Measurements from ENCODE around the gene C2orf15. TPM values are rescaled to one million over a fixed set of nuclear protein-coding genes. Genes with fewer than 3 reads are reported as not detected.

C2orf15 gene
- total and polyA plus RNA-seq, 10 of the 15 experiments (the other 5 are each of a cell fraction or from before 2014, with no cell fraction given) = 1.4 to 3.4 (median 2.4) TPM

- peak; percentile 15 to 89; a peak in 2 of 4 replicates for TF ChIP-seq SRF (IDR thresholded peaks at IDR 0.05; ENCODE audit: low read depth in 2 of 2, low read length in 2 of 2)
- 0 out of 2 replicates have a peak, but pooled peaks have one; percentile 57 for TF ChIP-seq EED (IDR thresholded peaks at IDR 0.05; ENCODE audit: low read depth)
- peak; percentile 100 for TF ChIP-seq RELA (IDR thresholded peaks at IDR 0.05; ENCODE audit: borderline replicate concordance, partially characterized antibody)
- TF ChIP-seq PRDM15 (CRISPR knock-in tag; IDR thresholded peaks at IDR 0.05) = no peak
- TF ChIP-seq NFIC (IDR thresholded peaks at IDR 0.05; ENCODE audit: low read depth, low read length) = peak; percentile 16; the same call in 1 of the 2 replicates
- peak; percentile 90; the same call in 1 of the 2 replicates for TF ChIP-seq SMARCA5 (IDR thresholded peaks at IDR 0.05)
- TF ChIP-seq E2F8 (IDR thresholded peaks at IDR 0.05; ENCODE audit: low read depth, partially characterized antibody) = peak; percentile 90
These were observed 39.5 kb downstream of the C2orf15 start, which contains the start of the genes MITD1 and MRPL30 (continued) for GRCh38 chr2:99180755-99181623.
